Activated T-cell treated with anti-CD3 and anti-CD28 coated beads, Interleukin-2, amount 50 U/mL, for 1 hour (primary cell): ENCODE results near the gene PIP5K1C.

ENCODE experiments used
- DNase-seq: peaks from one replicate; pipeline ENCODE4 v3.0.0-alpha.2; 2020

PIP5K1C gene

DNA sequence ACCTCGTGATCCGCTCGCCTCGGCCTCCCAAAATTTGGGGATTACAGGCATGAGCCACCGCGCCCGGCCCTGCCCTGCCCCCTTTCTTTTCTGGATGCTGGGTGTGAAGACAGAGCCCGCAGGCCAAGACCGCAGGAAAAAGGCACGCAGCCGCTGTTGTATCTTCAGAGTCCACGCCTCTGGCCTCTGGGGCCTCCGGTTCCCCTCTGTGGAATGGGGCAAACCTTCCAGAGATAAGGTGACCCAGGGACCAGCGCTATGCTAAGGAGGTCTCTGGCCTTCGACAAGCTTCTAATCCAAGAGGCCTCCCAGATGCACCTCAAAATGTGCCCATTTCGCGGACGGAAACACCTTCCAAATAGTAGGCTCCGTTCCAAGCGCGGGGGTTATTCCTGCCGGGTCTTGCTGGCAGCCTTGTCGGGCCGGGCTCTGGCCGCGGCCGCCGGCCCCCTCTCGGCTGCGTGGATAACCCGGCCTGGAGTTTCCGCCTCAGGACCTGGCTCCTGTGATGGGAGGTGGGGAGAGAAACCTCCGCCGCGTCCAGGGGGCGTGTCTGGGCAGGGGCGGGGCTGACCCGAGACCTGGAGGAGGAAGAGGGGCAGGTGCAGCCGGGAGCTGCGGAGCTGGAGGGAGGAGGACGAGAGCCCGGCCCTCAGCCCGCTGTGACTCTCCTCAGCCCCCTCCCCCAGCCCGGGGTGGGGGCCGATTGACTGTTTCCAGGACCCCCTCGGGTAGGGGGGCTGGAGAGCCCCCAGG is 21.0 kb upstream of the PIP5K1C start:
- peak; percentile 91 for DNase-seq

DNA sequence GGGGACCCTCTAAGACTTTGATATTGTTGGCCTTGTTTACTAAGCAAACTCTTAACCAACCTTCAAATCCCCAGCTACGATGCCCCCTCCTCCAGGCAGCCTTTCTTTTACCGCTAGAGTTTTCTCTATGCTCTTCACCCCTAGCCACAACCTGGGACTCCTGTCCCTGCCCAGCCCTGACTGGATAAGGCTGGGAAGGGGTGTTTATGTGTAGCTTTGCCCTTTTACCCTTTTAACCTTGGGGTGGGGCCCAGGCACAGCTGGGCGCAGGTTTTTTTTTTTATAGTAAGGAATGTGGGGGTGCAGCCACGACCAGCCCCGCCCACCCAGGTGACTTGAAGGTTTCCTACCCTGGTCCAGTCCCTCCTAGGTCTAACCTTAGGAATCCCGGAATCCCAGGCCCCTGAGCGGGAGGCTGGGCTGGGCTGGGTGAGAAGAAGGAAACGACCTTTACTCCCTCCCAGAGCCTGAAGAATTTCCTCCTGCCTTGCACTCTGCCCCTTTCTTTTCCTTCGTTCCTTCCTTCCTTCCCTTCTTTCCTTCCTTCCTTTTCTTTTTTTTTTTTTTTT is 20.2 kb upstream of the PIP5K1C start:
- DNase-seq: no peak

DNA sequence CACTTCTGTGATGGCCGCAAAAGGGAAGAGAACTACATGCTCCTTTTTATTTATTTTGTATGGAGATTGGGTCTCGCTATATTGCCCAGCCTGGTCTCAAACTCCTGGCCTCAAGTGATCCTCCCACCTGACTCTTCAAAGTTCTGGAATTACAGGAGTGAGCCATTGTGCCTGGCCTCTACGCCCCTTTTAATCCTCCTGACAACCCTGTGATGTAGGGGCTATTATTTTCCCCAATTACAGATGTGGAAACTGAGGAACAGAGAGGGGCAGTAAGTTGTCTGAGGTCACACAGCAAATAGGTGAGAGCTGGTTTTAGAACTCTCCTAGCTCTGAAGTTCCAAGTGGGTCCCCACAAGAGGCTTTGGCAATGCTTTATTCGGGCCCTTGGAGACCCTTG is 19.6 kb upstream of the PIP5K1C start:
- DNase-seq: no peak

DNA sequence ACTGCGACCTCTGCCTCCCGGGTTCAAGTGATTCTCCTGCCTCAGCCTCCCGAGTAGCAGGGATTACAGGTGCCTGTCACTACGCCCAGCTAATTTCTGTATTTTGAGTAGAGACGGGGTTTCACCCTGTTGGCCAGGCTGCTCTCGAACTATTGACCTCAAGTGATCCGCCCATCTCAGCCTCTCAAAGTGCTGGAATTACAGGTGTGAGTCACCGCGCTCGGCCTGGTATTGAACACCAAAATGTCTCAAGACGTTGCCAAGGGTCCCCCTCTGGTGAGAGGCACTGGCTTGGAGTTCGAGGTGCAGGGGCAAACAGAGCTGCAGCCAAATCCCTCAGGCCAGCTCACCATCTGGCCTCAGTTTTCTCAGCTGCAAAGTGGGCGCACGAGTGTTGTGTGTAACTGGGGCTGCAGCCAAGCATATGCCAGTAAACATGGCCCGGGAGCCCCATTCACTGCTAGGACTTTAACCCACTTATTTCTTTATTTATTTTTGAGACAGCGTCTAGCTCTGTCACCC is 15.9 kb upstream of the PIP5K1C start:
- DNase-seq: no peak

DNA sequence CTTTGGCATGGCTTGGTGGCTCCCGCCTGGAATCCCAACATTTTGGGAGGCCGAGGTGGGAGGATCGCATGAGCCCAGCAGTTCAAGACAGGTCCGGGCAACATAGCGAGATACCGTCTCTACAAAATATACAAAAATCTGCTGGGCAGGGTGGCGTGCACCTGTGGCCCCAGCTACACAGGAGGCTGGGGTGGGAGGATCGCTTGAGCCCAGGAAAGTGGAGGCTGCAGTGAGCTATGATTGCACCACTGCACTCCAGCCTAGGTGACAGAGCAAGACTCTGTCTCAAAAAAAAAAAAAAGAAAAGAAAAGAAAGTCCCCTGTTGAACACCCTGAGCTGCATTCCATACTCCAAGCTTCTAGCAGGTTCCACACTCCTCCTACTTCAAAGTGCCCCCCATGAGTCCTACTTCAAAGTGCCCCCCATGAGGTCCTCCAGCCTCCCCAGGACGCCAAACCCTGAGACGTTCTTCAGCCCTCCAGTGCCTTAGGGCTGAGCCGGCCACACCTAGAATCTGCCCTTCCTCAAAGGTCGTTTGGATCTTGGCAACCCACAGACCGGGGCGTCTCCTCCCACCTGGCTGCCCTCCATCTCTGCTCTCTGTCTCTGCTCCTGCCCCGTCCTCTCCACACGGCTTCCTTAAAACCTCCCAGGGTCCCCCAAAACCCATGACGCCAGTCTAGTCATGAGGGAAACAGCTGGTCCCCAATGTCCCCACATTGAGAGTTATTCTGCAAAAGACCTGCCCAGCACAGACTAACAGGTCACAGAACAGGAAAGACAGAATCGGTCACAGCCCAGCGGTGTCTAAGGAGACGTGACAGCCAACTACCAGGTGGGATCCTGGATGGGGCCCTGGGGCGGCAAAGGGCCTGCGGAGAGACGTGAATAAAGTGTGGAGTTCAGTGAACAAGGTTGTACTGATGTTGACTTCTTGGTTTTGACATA is 12.7 kb upstream of the PIP5K1C start:
- no peak for DNase-seq

DNA sequence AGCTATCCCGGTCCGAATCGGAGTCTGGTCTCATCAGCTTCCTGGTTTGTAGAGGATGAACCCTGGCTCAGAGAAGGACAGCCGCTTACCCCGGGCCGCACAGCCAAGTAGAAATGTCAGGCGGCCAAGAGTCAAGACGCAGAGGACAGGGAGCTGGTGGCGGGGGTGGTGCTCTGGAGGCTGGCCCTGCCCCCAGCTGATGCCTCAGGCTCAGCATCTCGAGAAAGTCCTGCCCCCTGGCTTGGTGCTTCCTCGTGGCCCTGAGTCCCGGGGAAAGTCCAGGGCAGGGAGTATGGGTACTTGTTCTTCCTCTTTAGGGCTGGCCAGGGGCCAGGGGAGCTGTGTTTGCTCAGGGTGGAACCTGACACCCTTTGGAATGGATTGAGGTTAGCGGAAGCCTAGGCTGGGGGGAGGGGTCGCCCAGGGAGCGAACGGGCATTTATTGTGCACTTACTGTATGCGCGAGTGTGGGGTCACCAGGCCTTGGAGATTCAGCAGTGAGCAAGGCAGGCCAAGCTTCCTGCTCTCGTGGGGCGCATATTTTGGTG is 10.1 kb upstream of the PIP5K1C start:
- no peak for DNase-seq

DNA sequence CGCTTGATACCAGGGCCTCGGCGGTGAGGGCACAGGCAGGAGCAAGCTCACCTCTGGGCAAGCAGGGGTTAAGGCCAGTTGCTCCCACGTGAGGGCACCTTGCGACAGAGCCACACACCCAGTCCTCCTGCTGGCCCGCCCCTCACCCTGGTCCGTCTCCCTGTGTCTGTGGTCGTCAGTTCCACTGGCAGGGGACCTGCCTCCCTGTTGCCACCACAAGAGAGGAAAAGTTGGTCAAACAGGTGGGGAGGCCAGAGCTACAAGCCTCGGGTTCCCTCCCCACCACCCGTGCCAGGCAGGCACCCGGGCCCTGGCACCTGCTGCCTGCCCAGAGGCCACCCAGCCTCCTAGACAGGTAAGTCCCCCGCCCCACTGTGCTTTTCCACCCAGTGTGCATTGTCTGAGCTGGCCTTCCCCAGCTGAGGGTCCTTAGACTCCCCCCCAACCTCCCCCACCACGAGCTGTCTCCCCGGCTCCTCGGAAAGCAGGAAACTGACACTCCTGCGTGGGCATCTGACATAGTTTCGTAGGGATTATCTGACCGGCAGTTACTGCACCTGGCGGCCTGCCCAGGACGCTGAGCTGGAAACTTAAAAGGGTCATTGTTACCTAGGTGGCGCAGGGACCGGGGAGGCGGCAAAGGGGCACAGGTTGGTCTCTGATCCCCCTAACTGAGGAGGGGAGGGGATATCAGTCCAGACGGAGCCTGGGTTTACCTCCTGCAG is 8.1 kb upstream of the PIP5K1C start, which contains the start of gene TJP3:
TJP3 (plus strand) TSS at position 178 of the 725 bp plus-strand sequence. CDS start 20,049 bp downstream, outside the sequence.
- no peak for DNase-seq

DNA sequence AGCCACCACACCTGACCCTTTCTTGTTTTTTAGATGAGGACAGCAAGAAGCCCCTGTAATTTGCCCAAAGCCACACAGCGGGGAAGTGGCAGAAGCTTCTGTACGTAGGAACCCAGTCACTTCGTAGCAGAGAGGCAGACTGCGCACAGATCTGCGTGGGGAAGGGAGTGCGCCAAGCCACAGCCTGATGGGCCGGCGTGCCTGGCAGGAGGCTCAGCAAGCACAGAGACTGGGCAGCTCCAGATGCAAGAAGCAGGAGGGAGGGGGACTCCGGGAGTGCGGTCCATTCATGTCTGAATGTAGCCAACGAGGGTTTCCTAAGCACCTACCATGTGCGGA is 7.6 kb upstream of the PIP5K1C start:
- no peak for DNase-seq

DNA sequence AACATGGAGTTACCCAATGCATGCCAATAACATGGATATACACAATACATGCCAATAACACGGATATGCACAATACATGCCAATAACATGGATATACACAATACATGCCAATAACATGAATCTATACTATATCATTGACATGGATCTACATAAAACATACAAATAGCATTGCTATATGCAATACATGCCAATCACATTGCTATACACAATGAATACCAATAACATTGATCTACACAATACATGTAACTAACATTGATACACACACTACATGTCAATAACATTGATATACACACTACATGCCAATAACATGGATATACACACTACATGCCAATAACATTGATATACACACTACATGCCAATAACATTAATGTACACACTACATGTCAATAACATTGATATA is 932 bp upstream of the PIP5K1C start:
- no peak for DNase-seq

DNA sequence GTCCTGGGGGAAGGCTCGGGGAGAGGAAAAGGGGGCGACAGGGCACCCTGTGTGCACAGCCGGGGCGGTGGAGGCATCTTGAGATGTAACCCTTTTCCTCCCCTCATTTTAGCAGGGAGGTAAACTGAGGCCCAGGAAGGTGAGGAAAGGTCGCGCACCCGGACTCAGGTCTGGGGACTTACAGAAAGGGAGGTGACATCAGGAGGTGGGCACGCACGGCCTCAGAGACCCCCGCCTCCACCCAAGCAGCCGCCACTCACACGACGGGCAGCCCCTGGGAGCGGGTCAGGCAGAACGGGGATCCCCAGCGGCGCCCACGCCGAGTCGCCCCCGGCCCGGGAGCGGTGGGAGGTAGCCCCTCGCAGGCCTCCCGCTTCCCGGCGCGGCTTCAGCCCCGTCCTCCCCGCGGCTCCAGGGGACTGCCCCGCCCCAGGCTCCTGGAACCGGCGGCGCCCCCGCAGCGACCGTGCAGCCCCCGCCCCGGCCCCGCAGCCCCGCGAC is 477 bp downstream of the PIP5K1C start:
- no peak for DNase-seq

DNA sequence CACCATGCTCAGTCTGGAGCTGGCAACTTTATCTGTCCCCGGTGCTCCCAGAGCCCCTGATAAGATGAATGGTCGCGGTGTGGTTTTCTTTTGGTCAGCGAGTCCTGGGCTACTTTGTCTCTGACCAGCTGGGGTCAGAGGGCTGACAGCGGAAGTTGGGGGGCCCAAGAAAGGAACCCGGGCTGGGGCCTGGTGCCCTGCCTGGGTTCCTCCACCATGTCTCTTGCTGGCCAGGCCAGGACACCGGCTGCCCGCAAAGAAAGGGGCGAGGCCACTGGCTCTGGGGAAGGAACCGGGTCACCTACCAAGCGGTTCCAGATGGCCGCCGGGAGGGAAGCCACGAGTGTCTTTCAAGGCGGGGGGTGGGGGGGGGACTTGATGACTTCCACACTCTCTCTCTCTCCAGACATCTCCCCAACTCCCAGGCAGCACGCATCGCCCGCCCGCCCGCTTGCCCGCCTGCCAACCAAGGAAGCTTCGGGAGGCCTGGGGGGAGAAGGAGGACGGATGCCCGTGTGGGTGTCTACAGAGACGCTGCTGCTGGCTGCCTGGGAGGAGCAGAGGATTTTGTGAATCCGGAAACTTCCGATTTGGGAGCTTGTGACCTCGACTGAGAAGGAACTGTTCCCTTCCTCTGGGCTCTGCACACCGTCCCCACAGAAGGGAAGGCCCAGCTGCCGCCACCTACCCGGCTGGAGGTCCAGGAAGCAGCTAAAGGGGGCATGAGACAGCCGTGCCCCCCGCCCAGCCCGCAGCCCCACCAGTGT is 1.1 kb downstream of the PIP5K1C start:
- DNase-seq: peak; percentile 44

DNA sequence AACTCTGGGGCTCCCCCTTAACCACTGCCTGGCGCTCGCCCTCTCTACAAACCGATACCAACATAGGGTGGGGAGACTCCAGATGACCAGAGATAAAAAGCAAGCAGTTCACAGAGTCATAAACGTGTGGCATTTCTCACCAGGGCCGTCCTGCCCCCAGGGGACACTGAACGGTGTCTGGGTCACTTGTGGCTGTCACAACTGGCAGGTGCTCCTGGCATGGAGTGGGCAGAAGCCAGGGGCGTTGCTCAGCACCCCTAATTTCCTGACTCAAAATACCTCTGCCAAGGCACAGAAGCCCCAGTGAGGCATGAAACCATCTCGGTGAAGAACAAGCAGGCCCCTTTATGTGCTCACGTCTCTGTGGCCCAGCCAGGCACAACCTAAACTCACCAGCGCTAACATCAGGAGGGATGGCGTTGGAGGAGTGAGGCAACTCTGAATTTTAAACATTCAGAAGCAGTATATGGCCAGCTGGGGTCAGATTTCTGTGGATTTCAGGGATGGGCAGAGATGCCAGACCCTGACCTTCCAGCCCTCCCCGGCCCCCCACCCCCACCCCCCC is 1.8 kb downstream of the PIP5K1C start:
- no peak for DNase-seq

DNA sequence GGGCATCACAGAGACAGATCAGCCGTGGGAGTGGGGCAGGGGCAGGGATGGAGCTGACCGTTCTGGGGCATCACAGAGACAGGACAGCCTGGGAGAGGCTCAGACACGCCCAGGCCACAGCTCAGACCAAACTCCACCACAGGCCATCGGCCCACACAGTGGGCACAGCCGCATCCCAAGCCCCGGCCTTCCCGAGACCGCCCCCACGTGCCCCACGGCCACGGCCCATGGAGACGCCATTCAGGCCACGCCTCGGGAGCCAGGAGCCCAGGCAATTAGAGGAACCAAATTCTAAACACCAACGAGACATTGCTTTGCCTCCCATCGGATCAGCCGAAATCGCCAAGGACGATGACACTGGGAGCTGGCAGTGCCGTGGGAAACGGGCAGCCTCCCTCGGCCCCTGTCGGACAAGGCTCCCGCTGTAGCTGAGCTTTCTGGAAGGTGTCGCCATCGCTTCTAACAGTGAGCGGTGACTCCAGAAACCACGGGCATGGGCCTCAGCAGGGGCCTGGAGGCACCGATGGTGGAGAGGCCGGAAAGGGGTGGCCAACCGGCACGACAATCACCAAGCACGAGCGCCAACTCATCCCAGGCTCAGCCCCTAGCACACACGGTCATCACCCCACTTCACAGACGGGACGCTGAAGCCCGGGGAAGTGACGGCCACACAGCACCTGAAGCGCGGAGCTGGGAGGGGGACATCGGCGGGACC is 2.4 kb downstream of the PIP5K1C start:
- DNase-seq: no peak

DNA sequence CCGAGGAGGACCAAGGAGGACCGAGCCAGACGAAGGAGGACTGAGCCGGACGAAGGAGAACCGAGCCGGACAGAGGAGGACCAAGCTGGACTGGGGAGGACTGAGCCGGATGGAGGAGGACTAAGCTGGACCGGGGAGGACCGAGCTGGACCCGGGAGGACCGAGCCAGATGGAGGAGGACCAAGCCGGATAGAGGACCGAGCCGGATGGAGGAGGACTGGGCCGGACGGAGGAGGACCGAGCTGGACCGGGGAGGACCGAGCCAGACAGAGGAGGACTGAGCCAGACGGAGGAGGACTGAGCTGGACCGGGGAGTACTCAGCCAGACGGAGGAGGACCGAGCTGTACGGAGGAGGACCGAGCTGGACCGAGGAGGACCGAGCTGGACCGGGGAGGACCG is 3.2 kb downstream of the PIP5K1C start:
- no peak for DNase-seq

DNA sequence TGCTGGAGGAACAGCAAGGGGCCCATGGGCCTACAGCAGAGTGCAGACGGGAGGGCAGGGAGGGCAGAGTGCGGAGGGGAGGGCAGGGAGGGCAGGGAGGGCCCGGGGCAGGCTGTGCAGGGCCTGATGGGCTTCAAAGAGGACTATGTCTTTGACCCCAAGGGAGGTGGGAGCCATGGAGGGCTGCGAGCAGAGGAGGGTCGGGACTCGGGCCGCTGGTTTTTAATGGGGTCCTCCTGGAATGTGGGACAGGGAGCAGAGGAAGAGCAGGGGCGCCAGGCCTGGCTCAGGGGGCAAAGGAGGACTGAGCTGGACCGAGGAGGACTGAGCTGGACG is 3.6 kb downstream of the PIP5K1C start:
- DNase-seq: no peak

DNA sequence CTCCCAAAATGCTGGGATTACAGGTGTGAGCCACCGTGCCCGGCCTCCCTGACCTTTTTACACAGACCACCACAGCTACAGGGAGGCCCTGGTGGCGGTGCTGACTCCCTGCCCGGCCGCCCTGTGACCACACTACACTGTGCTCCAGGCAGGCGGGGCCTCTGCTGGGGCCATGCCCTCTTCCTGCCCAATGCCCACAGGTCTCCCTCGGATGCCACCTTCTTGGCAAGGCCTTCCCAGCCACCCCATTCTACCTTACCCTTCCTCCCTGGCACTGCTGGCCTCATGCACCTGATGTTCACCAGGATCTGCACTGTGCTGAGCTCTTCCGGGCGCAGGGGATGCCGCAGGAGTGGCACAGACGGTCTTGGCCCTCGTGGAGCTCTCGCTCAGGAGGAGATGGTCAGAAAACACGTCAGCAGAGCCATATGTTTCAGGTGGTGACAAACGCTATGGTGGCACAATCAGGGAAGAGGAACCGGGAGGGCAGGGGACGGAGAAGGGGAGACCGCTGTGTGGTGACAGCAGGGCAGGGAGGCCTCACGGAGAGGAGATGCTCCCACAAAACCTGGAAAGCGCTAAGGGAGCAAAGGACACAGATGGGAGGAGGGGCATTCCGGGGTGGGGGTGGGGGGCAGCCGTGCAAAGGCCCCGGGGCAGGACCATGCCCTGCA is 4.1 kb downstream of the PIP5K1C start:
- DNase-seq: no peak

DNA sequence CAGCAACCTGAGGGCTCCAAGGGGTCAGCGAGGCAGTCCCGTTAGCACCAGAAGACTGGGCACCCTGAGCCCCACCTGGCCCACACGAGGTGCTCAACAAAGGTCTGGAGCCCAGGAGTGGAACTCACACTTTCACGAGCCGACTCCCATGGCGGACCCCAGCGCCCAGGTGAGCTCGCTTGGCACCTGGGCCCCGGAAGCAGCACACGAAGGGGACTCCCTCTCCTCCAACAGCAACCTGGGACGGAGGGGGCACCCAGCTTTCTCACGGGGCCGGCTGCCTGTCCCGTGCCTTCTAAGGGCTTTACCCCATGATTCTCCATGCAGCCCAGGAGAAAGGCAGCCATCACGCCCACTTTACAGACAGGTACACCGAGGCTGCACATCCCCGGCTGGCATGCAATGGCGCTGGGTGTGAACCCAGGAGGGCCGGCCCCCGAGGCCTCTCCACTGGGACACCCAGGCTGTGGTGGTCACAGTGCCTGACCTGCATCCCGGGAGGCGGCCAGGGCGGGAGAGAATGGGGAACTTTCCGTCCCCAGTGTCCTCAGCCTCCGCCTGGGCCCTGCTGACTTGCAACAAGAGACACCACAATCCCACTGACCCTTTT is 5.0 kb downstream of the PIP5K1C start:
- no peak for DNase-seq

DNA sequence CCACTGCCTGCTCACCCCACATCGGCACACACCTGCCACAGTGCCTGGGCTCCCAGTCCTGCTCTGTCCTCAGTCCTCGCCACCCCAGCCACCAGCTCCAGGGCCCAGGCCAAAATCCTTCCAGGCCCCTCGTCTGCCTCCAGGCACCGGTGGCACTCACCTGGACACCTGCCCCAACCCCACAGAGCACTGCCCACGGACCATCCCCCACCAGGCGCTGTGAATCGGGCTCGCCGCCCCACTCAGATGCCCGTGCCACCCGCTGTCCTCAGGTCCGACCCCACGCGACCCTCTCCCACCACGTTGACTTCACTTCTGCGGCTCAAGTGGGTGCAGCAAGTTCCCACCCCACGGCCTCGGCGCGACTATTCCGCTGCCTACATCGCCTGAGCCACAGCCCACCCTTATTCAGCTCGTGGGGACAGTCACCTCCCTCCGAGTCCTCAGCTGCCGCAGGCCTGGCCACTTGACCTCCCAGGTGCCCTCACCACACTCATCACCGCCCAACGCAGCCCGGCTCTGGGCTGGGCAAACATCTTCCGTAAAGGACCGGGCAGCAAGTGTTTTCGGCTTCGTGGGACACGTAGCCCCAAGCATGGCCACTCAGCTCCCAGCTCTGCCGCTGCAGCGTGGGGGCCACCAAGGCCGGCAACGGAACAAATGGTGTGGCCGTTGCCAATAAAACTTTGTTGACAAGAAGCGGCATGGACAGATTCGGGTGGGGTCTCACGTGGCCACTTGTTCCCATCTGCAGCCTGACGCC is 5.7 kb downstream of the PIP5K1C start:
- DNase-seq: no peak
